PC-9 (cell line): ENCODE data around the gene RPS26. TPM values are rescaled to one million over a fixed set of nuclear protein-coding genes. Genes with fewer than 3 reads are reported as not detected.
A peak's percentile ranks its signal among the peaks of the same experiment; 100 is the strongest.
"Not testable (repeated sequence)": the region's sequence is repeated elsewhere in the genome, so short reads cannot be mapped to it uniquely, and the experiment has no call there.

Experiments used
- BruUV-seq: library from RNA; stranded (reverse); fragments of 400-500 nt; replicated peaks from 2 replicates; lab custom pipeline; 2021; lab: Mats Ljungman, UMichigan
- CTCF ChIA-PET: fragments of 300-600 bp; sonication (Branson Sonifier 250); formaldehyde crosslinking; loops from one replicate; lab custom pipeline; 2022; ENCODE audit warnings: antibody characterized with exemption; lab: Charles Lee
- POLR2A ChIA-PET: fragments of 300-600 bp; sonication (Branson Sonifier 250); formaldehyde crosslinking; loops from one replicate; lab custom pipeline; 2022; ENCODE audit warnings: antibody characterized with exemption; ENCODE audit not compliant: unreplicated experiment; lab: Charles Lee
- DNase-seq, 2 experiments: peaks; one replicate each; pipeline versions ENCODE4 v3.0.0 to v3.0.0-alpha.2; 2015 to 2022; ENCODE audit warnings: mixed read lengths in 1 of 2
- H2AFZ ChIP-seq: fragments of 200-600 bp; sonication (generic); 2 replicates; pipeline ENCODE4 v1.8.1; 2017; ENCODE audit warnings: antibody characterized with exemption
- H3F3A ChIP-seq: fragments of 200-600 bp; sonication (generic); 2 replicates; pipeline ENCODE4 v1.8.1; 2017; ENCODE audit warnings: antibody characterized with exemption, mild to moderate bottlenecking, low read depth; ENCODE audit not compliant: insufficient read depth
- H3K27ac ChIP-seq: fragments of 200-600 bp; sonication (generic); 2 replicates; pipeline ENCODE4 v1.6.1; 2016; ENCODE audit warnings: mixed run types
- H3K27me3 ChIP-seq: fragments of 200-600 bp; sonication (generic); 2 replicates; pipeline ENCODE4 v1.6.1; 2016; ENCODE audit warnings: low read depth, mixed run types; ENCODE audit not compliant: insufficient read depth
- H3K36me3 ChIP-seq: fragments of 200-600 bp; sonication (generic); 2 replicates; pipeline ENCODE4 v1.6.1; 2016; ENCODE audit warnings: low read depth, mixed run types
- H3K4me1 ChIP-seq: fragments of 200-600 bp; sonication (generic); replicated peaks from 2 replicates; pipeline ENCODE4 v1.6.1; 2016; ENCODE audit warnings: mixed run types; ENCODE audit not compliant: insufficient read depth
- H3K4me2 ChIP-seq: fragments of 200-600 bp; sonication (generic); 2 replicates; pipeline ENCODE4 v1.6.1; 2017; ENCODE audit warnings: mixed run types
- H3K4me3 ChIP-seq: fragments of 200-600 bp; sonication (generic); 2 replicates; pipeline ENCODE4 v1.6.1; 2016; ENCODE audit warnings: mixed run types
- H3K79me2 ChIP-seq: fragments of 200-600 bp; sonication (generic); 2 replicates; pipeline ENCODE4 v1.6.1; 2017; ENCODE audit warnings: low read depth, mixed run types
- H3K9me2 ChIP-seq: fragments of 200-600 bp; sonication (generic); 2 replicates; pipeline ENCODE4 v1.8.1; 2017; ENCODE audit warnings: mild to moderate bottlenecking; ENCODE audit not compliant: insufficient read depth
- H3K9me3 ChIP-seq: fragments of 200-600 bp; sonication (generic); 2 replicates; pipeline ENCODE4 v1.8.1; 2016; ENCODE audit warnings: low read depth; ENCODE audit not compliant: insufficient read depth
- H4K20me1 ChIP-seq: fragments of 200-600 bp; sonication (generic); 2 replicates; pipeline ENCODE4 v1.8.1; 2017; ENCODE audit not compliant: insufficient read depth
- EZH2 ChIP-seq: fragments of 200-600 bp; sonication (generic); IDR thresholded peaks from 2 replicates; pipeline ENCODE4 v1.8.0; 2017; ENCODE audit warnings: antibody characterized with exemption, low read depth
- intact Hi-C: fragments of 100-400 bp; cut with micrococcal nuclease; formaldehyde crosslinking; loops from one replicate; pipeline ENCODE4 v1.10.0; 2022; ENCODE audit not compliant: unreplicated experiment
- total RNA-seq: library from RNA; stranded (reverse); gene quantifications from 2 replicates; pipeline ENCODE4 v1.2.3, GENCODE V29; 2021
- TF ChIP-seq, protein P1 (sequence below): fragments of 200-600 bp; sonication (generic); conservative IDR thresholded peaks from 2 replicates; pipeline ENCODE4 v1.6.1; 2017; ENCODE audit warnings: mixed run types, antibody characterized with exemption, mild to moderate bottlenecking, moderate library complexity

RPS26 gene
- total RNA-seq, 1 experiment from 2014 or later, result 43.3 TPM

GRCh38 chr12:56042843-56043242 is 1.1 kb downstream of the RPS26 start:
- peaks cover 61% of the 10 kb centered on the region for H3F3A ChIP-seq
- TF ChIP-seq, protein P1, sequence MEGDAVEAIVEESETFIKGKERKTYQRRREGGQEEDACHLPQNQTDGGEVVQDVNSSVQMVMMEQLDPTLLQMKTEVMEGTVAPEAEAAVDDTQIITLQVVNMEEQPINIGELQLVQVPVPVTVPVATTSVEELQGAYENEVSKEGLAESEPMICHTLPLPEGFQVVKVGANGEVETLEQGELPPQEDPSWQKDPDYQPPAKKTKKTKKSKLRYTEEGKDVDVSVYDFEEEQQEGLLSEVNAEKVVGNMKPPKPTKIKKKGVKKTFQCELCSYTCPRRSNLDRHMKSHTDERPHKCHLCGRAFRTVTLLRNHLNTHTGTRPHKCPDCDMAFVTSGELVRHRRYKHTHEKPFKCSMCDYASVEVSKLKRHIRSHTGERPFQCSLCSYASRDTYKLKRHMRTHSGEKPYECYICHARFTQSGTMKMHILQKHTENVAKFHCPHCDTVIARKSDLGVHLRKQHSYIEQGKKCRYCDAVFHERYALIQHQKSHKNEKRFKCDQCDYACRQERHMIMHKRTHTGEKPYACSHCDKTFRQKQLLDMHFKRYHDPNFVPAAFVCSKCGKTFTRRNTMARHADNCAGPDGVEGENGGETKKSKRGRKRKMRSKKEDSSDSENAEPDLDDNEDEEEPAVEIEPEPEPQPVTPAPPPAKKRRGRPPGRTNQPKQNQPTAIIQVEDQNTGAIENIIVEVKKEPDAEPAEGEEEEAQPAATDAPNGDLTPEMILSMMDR, result no peak
- TF ChIP-seq EZH2, result no peak
- H2AFZ ChIP-seq, result no peak overlapping the region
- H3K36me3 ChIP-seq, result peaks cover 25% of the 10 kb centered on the region
- ChIA-PET POLR2A (no interaction called here), CTCF (no interaction called here)
- peaks cover 26% of the 10 kb centered on the region for H3K79me2 ChIP-seq
- H3K27ac ChIP-seq, result peak overlapping the region; percentile 24
- peaks cover 24% of the 10 kb centered on the region for H3K4me1 ChIP-seq
- no peak for DNase-seq
- peak overlapping the region; percentile 73 for H3K4me3 ChIP-seq
- H4K20me1 ChIP-seq, result peaks cover 13% of the 10 kb centered on the region; the same call in 1 of the 2 replicates
- H3K9me2 ChIP-seq, result no peaks in the 10 kb centered on the region
- H3K9me3 ChIP-seq, result no peaks in the 10 kb centered on the region
- intact Hi-C loops, result loop anchor here (5.0 to 10.0 kb wide), 4 partner anchors 88 to 226 kb away; partner anchors contain the start of genes NABP2, ORMDL2, RNF41 and SARNP
- no TSS peak for BruUV-seq
- H3K4me2 ChIP-seq, result peak overlapping the region; percentile 100
- H3K27me3 ChIP-seq, result no peaks in the 10 kb centered on the region

DNA sequence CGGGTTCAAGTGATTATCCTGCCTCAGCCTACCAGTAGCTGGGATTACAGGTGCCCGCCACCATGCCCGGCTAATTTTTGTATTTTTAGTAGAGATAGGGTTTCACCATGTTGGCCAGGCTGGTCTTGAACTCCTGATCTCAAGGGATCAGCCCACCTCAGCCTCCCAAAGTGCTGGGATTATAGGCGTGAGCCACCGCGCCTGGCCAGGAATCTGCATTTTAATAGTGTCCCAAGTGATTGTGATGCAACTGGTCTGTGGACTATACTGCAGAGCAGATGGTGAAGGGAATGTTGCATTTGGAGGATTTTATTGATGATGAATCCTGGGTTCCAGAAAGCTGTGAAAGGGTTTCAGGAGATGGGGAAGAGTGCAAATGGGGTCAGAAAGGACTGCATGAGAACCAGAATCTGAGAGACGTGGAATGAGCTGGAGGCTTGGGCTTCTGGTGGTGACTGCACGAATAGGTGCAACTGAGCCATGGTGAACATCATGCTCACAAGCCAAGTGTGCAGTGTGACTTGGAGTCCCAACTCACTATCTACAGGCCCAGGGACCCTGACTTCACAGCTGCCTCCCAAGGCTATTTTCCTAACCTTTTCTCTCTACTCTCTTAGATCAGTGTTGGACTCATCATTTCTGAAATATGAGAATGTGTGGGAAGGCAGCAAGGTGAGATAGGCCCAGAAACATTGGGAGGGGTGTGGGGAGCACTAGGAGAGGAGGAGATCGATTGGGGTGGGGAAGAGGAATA is 4.5 kb downstream of the RPS26 start:
- no TSS peak for BruUV-seq
- Histone ChIP-seq H3K36me3 (peaks cover 25% of the 10 kb centered on the region), H3F3A (peaks cover 60% of the 10 kb centered on the region), H3K4me3 (no peak overlapping the region), H3K27ac (peak overlapping the region; percentile 33), H4K20me1 (peaks cover 13% of the 10 kb centered on the region; the same call in 1 of the 2 replicates), H3K4me1 (peaks cover 11% of the 10 kb centered on the region), H2AFZ (no peak overlapping the region), H3K9me2 (no peaks in the 10 kb centered on the region), H3K27me3 (no peaks in the 10 kb centered on the region), H3K4me2 (no peak overlapping the region), H3K79me2 (peaks cover 26% of the 10 kb centered on the region), H3K9me3 (no peaks in the 10 kb centered on the region)
- DNase-seq, result no peak
- no peak for TF ChIP-seq EZH2
- TF ChIP-seq, protein P1, result no peak
- ChIA-PET CTCF (no interaction called here), POLR2A (interaction anchor here (0.7 kb wide), 1 partner anchor 176 kb away, joined by 3 read pairs; the partner anchor contains the start of gene RNF41)
- intact Hi-C loops, result loop anchor here (2.0 to 10.0 kb wide), 4 partner anchors 33 to 119 kb away; no protein-coding TSS in a partner anchor

GRCh38 chr12:56053407-56053893 is 11.7 kb downstream of the RPS26 start:
- Histone ChIP-seq H2AFZ (no peak overlapping the region), H3K27ac (no peak overlapping the region), H3K4me3 (no peak overlapping the region), H3F3A (peaks cover 11% of the 10 kb centered on the region; the same call in 1 of the 2 replicates), H3K9me2 (no peaks in the 10 kb centered on the region), H3K4me1 (peaks cover 10% of the 10 kb centered on the region), H3K36me3 (no peaks in the 10 kb centered on the region), H3K9me3 (no peaks in the 10 kb centered on the region), H3K27me3 (no peaks in the 10 kb centered on the region), H3K79me2 (no peaks in the 10 kb centered on the region), H3K4me2 (no peak overlapping the region), H4K20me1 (no peaks in the 10 kb centered on the region)
- TF ChIP-seq EZH2, result no peak
- TF ChIP-seq, protein P1, result no peak
- DNase-seq, result no peak
- intact Hi-C loops, result no loop called here
- ChIA-PET POLR2A (interaction anchor here (0.7 kb wide), 1 partner anchor 50 kb away, joined by 3 read pairs; no protein-coding TSS in a partner anchor), CTCF (interaction anchor here (0.7 kb wide), 1 partner anchor 29 kb away, joined by 8 read pairs; no protein-coding TSS in a partner anchor)
- BruUV-seq, result no TSS peak

GRCh38 chr12:56059964-56060363 is 18.2 kb downstream of the RPS26 start:
- DNase-seq, result peak; percentile 26 to 67
- H4K20me1 ChIP-seq, H2AFZ ChIP-seq, H3K4me2 ChIP-seq, H3K4me3 ChIP-seq, H3K36me3 ChIP-seq, CTCF ChIA-PET, H3K4me1 ChIP-seq, H3K9me3 ChIP-seq, intact Hi-C loops, H3K9me2 ChIP-seq, H3K27ac ChIP-seq, BruUV-seq, H3K27me3 ChIP-seq, H3F3A ChIP-seq, H3K79me2 ChIP-seq: not testable (repeated sequence)
- POLR2A ChIA-PET, result interaction anchor here (0.7 kb wide), 1 partner anchor 300 kb away, joined by 3 read pairs; the partner anchor contains the start of gene STAT2
